Activated T-cell treated with anti-CD3 and anti-CD28 coated beads, Interleukin-2, amount 50 U/mL, for 72 hours (primary cell): ENCODE results near the gene VANGL1. TPM values are rescaled to one million over a fixed set of nuclear protein-coding genes. Genes with fewer than 3 reads are reported as not detected.

Source experiments
- ATAC-seq, 2 donors: fragments of 150-1000 bp; cut with Tn5 transposase; replicated peaks in 1 of 2; 2 replicates each; pipeline ENCODE4 v1.10.0; 2021; ENCODE audit warnings: moderate library complexity in 2 of 2, mild to moderate bottlenecking in 1 of 2
- DNase-seq, 2 donors: peaks; one replicate each; pipeline ENCODE4 v3.0.0; 2021 to 2022; ENCODE audit warnings: mixed read lengths in 1 of 2
- H3K27ac Mint-ChIP-seq: one replicate; pipeline ENCODE4 v1.8.0; 2022; ENCODE audit warnings: mild to moderate bottlenecking, moderate library complexity, mixed read lengths
- H3K27me3 Mint-ChIP-seq: one replicate; pipeline ENCODE4 v1.8.0; 2022; ENCODE audit warnings: low read depth, mixed read lengths
- H3K36me3 Mint-ChIP-seq, 2 donors: one replicate each; pipeline ENCODE4 v1.8.0; 2022; ENCODE audit warnings: mixed read lengths in 2 of 2, mild to moderate bottlenecking in 1 of 2; ENCODE audit not compliant: insufficient read depth in 2 of 2
- H3K4me1 Mint-ChIP-seq: one replicate; pipeline ENCODE4 v1.8.0; 2022; ENCODE audit warnings: low read depth, mixed read lengths
- H3K4me3 Mint-ChIP-seq, 2 donors: one replicate each; pipeline ENCODE4 v1.8.0; 2022; ENCODE audit warnings: mild to moderate bottlenecking in 2 of 2, mixed read lengths in 2 of 2, moderate library complexity in 2 of 2
- H3K9me3 Mint-ChIP-seq, 2 donors: one replicate each; pipeline ENCODE4 v1.8.0; 2022; ENCODE audit warnings: mixed read lengths in 2 of 2
- total RNA-seq, 2 donors: library from RNA; stranded (reverse); gene quantifications; one replicate each; pipeline ENCODE4 v1.2.3, GENCODE V29; 2022

Gene VANGL1
- total RNA-seq, 2 donors from 2014 or later = 3.8 to 7.0 TPM

DNA sequence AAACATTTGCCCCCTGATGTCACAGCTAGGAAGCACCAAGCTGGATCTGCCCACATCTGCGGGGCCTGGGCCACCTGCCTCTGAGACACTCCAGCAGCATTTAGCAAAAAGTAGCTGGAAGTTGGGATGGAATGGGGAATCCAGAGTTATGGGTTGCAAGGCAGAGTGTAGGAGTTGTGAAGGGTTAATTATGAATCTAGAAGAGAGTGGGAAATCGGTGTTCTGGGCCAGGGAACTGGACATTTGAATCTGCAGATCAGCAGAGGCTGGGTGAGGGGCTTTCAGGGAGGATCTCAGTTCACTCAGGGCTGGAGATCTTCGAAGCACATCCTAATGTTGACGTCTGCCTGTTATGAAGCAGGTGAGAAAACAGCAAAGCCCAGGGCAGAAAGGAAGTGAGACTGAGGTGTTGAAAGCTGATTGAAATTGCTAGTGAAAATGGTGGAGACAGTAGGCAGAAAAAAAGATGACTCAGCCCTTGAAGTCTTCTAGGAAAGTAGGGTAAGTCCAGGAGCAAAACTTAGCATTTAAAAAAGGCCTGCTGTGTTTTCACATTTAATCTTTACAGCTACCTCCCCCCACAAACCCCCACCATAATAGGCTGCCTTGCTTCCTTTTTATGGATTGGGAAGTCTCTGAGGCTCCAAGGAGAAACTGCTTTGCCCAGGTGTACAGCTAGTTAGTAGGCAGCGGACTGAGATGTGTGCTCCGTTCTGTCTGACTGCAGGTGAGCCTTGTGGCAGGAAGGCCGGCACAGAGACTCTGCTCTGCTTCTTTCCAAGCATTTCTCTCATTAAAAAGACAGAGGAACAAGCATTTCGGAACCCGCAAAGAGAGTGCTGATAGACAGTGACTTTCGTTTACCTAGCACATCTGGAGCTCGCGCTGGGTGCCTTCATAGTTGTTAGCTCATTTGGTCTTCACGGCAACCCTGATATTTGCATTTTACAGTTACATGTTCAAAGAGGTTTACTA, 7.2 kb downstream of the VANGL1 start:
- H3K9me3 Mint-ChIP-seq = no peaks in the 10 kb centered on the region
- ATAC-seq (peak; percentile 88 to 90), DNase-seq (peak; percentile 50 to 60)
- no peaks in the 10 kb centered on the region for H3K4me1 Mint-ChIP-seq
- no peaks in the 10 kb centered on the region for H3K36me3 Mint-ChIP-seq
- no peak overlapping the region for H3K4me3 Mint-ChIP-seq
- H3K27me3 Mint-ChIP-seq = peaks cover 16% of the 10 kb centered on the region
- H3K27ac Mint-ChIP-seq = peak overlapping the region; percentile 35

GRCh38 chr1:115649964-115650363, 8.2 kb downstream of the VANGL1 start:
- Mint-ChIP-seq H3K9me3 (no peaks in the 10 kb centered on the region), H3K27ac (no peak overlapping the region), H3K27me3 (peaks cover 12% of the 10 kb centered on the region), H3K4me1 (peaks cover 5% of the 10 kb centered on the region), H3K36me3 (no peaks in the 10 kb centered on the region), H3K4me3 (no peak overlapping the region)
- ATAC-seq (no peak), DNase-seq (no peak)

- Mint-ChIP-seq H3K27me3 (peaks cover 8% of the 10 kb centered on the region), H3K27ac (no peak overlapping the region), H3K4me1 (peaks cover 14% of the 10 kb centered on the region), H3K9me3 (no peaks in the 10 kb centered on the region), H3K36me3 (no peaks in the 10 kb centered on the region), H3K4me3 (no peak overlapping the region)
- ATAC-seq (no peak), DNase-seq (no peak)
Observed at GRCh38 chr1:115650961-115651360, 9.2 kb downstream of the VANGL1 start.

DNA sequence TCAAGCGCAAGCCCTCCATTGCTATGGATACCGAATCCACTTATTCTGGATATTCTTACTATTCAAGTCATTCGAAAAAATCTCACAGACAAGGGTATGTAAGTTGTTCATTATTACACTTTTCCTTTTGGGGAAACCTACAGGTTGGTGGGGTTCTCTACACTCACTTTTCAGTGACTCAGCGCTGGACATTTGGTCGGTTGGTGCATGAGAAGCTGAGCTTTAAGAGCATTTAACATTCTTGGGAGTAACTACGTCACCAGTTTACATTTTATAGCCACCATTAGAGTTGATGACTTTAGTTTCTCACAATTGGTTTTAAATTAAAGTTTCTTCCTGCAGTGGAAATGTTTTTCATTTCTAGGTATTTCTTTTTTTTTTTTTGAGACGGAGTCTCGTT, 9.6 kb downstream of the VANGL1 start:
- no peaks in the 10 kb centered on the region for H3K36me3 Mint-ChIP-seq
- peaks cover 8% of the 10 kb centered on the region for H3K27me3 Mint-ChIP-seq
- no peak overlapping the region for H3K27ac Mint-ChIP-seq
- no peaks in the 10 kb centered on the region for H3K9me3 Mint-ChIP-seq
- H3K4me3 Mint-ChIP-seq = no peak overlapping the region
- peaks cover 14% of the 10 kb centered on the region for H3K4me1 Mint-ChIP-seq
- ATAC-seq (no peak), DNase-seq (no peak)

GRCh38 chr1:115652236-115652788, 10.5 kb downstream of the VANGL1 start:
- Mint-ChIP-seq H3K9me3 (no peaks in the 10 kb centered on the region), H3K4me3 (no peak overlapping the region), H3K36me3 (no peaks in the 10 kb centered on the region), H3K27me3 (peaks cover 15% of the 10 kb centered on the region), H3K4me1 (peaks cover 14% of the 10 kb centered on the region), H3K27ac (no peak overlapping the region)
- ATAC-seq (no peak), DNase-seq (no peak)

GRCh38 chr1:115654125-115654524, 12.4 kb downstream of the VANGL1 start:
- DNase-seq (no peak), ATAC-seq (no peak)
- H3K36me3 Mint-ChIP-seq = no peaks in the 10 kb centered on the region
- H3K27ac Mint-ChIP-seq = no peak overlapping the region
- no peaks in the 10 kb centered on the region for H3K9me3 Mint-ChIP-seq
- H3K4me3 Mint-ChIP-seq = no peak overlapping the region
- H3K4me1 Mint-ChIP-seq = peaks cover 14% of the 10 kb centered on the region
- peaks cover 15% of the 10 kb centered on the region for H3K27me3 Mint-ChIP-seq

DNA sequence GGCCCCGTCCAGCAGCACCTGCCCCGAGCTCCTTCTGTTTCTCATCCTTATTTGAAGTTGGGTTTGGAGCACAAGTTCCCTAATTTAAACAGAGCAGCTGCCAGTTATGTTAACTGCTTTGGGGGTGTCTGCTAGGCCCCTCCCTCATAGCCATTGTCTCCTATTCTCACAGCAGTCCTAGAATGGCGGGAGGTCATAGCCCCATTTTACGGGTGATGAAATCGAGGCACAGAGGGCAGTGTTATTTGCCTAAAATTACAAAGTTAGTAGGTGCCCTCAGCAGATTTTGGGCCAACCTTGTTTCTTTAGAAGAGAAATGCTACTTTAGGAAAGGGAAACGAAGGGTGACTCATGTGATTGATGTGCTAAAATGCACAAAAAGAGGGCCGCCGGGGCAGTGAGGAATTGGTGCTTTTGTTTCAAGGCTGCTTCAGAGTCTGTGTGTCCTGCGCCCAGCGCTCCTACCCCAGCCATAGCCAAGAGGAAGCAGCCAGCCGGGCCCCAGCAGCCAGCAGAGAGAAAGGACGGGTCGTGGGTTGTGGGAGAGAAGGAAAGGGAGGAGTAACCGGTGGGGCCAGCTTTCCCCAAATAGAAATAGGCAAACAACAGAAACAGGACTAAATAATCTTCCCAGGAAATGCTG, 13.0 kb downstream of the VANGL1 start:
- H3K9me3 Mint-ChIP-seq = no peaks in the 10 kb centered on the region
- no peaks in the 10 kb centered on the region for H3K36me3 Mint-ChIP-seq
- H3K27me3 Mint-ChIP-seq = peaks cover 11% of the 10 kb centered on the region
- ATAC-seq (peak in 1 of 2 donors; percentile 36), DNase-seq (no peak)
- H3K4me1 Mint-ChIP-seq = peaks cover 14% of the 10 kb centered on the region
- peak overlapping the region; percentile 42 to 66 for H3K4me3 Mint-ChIP-seq
- H3K27ac Mint-ChIP-seq = no peak overlapping the region

DNA sequence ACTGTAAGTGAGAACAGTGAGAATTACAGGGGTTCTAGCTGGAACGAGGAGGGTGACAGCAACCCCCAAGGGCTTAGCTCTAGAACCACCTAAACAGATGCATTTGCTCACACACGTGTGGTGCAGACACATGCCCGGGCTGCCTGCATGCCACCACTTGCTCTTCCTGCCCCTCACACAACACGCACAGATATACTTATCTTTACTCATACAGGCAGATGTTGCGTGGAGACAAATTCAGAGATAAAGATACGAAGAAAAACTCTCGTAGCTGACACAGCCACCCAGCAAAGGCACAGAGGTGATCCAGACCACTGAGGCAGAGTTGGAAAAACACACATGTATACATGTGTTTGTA, 13.5 kb downstream of the VANGL1 start:
- ATAC-seq = peak in 1 of 2 donors; percentile 56
- Mint-ChIP-seq H3K9me3 (no peaks in the 10 kb centered on the region), H3K4me3 (peak overlapping the region in 1 of 2 donors; percentile 66), H3K4me1 (peaks cover 14% of the 10 kb centered on the region), H3K27ac (no peak overlapping the region), H3K36me3 (no peaks in the 10 kb centered on the region), H3K27me3 (peaks cover 7% of the 10 kb centered on the region)
- DNase-seq = no peak

DNA sequence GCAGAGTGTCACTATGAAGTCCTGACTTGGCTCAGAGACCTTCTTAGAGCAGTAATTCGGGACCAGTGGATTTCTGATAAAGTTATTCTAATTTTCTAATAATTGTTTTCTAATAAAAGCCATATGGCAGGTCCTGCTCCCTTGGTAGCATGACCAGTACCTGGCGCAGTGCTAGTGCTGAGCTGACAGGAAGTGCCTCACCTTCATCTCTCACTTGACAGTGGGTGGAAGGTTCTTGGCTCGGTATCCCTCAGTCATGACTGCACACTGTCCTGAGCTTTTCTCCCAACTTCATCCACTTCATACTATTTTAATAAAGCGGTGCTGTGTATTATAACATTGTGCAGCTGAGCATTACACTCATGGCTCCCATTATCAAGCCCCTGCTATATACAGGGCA, 14.1 kb downstream of the VANGL1 start:
- Mint-ChIP-seq H3K27me3 (peaks cover 7% of the 10 kb centered on the region), H3K4me3 (no peak overlapping the region), H3K4me1 (peaks cover 14% of the 10 kb centered on the region), H3K9me3 (no peaks in the 10 kb centered on the region), H3K27ac (no peak overlapping the region), H3K36me3 (no peaks in the 10 kb centered on the region)
- ATAC-seq (no peak), DNase-seq (no peak)

GRCh38 chr1:115656461-115657077, 14.8 kb downstream of the VANGL1 start:
- no peak for ATAC-seq
- Mint-ChIP-seq H3K27ac (no peak overlapping the region), H3K4me1 (peaks cover 14% of the 10 kb centered on the region), H3K36me3 (no peaks in the 10 kb centered on the region), H3K9me3 (no peaks in the 10 kb centered on the region), H3K27me3 (peaks cover 7% of the 10 kb centered on the region), H3K4me3 (no peak overlapping the region)
- DNase-seq = no peak

DNA sequence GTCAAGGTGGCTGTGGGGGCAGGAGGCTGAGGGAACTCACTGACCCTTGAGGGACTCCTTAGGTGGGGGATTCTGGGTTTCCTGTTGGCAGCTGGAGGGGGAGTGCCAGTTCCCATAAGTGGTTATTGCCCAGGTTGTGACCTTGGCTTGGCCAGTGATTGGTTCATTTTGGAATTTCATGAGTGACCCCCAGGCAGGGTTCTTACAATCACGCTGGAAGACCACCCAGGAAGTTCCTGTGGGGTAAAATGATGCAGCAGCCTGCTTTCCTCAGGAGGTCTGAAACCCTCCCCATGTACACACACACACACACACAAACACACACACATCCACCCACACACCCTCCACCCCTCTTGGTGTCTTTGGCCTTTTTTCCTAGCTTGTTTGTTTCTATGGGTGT, 16.9 kb downstream of the VANGL1 start:
- ATAC-seq = no peak
- H3K4me1 Mint-ChIP-seq = peaks cover 14% of the 10 kb centered on the region
- DNase-seq = no peak

DNA sequence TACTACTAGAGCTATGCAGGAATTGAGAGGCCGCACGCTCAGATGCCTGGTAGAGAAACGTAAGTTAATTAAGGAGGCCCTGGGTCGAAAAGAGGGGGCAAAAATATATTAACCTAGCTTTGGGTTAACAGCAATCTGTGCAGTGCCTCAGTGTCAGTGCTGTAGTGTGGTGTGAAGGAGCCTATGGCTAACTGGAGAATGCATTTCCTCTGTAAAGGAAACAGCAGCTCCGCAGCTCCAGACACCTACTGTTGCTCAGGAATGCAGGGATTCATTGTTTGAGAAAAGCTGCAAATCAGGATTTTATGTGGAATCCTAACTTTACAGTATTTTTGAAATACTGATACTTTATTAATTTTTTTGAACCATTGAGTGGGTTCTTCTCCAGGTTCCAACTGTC, 18.4 kb downstream of the VANGL1 start:
- no peaks in the 10 kb centered on the region for H3K36me3 Mint-ChIP-seq
- no peaks in the 10 kb centered on the region for H3K9me3 Mint-ChIP-seq
- H3K27me3 Mint-ChIP-seq = peaks cover 7% of the 10 kb centered on the region
- peaks cover 7% of the 10 kb centered on the region for H3K4me1 Mint-ChIP-seq
- no peak overlapping the region for H3K4me3 Mint-ChIP-seq
- DNase-seq = no peak
- no peak overlapping the region for H3K27ac Mint-ChIP-seq
- ATAC-seq = no peak

More for the DNA sequence above, 16.9 kb downstream of the VANGL1 start:
- H3K27me3 Mint-ChIP-seq = peaks cover 7% of the 10 kb centered on the region
- no peaks in the 10 kb centered on the region for H3K9me3 Mint-ChIP-seq
- no peaks in the 10 kb centered on the region for H3K36me3 Mint-ChIP-seq
- no peak overlapping the region for H3K27ac Mint-ChIP-seq
- H3K4me3 Mint-ChIP-seq = no peak overlapping the region

DNA sequence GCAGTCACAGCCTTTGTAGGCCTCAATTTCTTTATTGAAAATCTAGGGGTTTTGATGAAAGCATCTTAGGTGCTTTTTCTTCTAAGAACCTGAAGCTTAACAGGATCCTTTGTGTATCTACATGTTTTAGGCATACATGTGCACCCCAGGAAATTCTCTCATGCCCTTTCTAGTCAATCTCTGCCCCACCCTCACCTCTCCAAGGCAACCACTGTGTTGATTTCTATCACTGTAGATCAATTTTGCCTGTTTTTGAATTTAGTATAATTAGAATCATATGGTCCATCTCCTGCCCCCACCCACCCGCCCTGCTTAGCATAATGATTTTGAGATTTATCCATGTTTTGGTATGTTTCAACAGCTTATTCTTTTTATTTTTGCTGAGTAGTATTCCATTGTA, 19.4 kb downstream of the VANGL1 start:
- no peaks in the 10 kb centered on the region for H3K9me3 Mint-ChIP-seq
- DNase-seq (no peak), ATAC-seq (no peak)
- no peak overlapping the region for H3K4me3 Mint-ChIP-seq
- H3K4me1 Mint-ChIP-seq = no peaks in the 10 kb centered on the region
- H3K27me3 Mint-ChIP-seq = peaks cover 7% of the 10 kb centered on the region
- no peak overlapping the region for H3K27ac Mint-ChIP-seq
- no peaks in the 10 kb centered on the region for H3K36me3 Mint-ChIP-seq
